Kidney (tissue), 14 donors: ENCODE data around the gene SOCS3. TPM values are rescaled to one million over a fixed set of nuclear protein-coding genes. Genes with fewer than 3 reads are reported as not detected.
A peak's percentile ranks its signal among the peaks of the same experiment; 100 is the strongest.

Experiments used
- DNase-seq, 5 donors: peaks; one replicate each; pipeline ENCODE4 v3.0.0-alpha.2; 2013 to 2020
- FAIRE-seq: peaks from 2 replicates; lab custom pipeline; 2012; peaks lifted over from hg19 to GRCh38; lab: Jason Lieb, UNC
- H3K27ac ChIP-seq, 2 donors: one replicate each; pipeline ENCODE4 v1.7.0; 2013; ENCODE audit warnings: low read depth in 2 of 2, low read length in 2 of 2, inconsistent platforms in 1 of 2
- H3K27me3 ChIP-seq: one replicate; pipeline ENCODE4 v1.7.1; 2013; ENCODE audit warnings: low read length, inconsistent platforms; ENCODE audit not compliant: control insufficient read depth, insufficient read depth
- H3K36me3 ChIP-seq, 3 donors: one replicate each; pipeline versions ENCODE4 v1.7.0 to v1.7.1; 2013; ENCODE audit warnings: low read length in 3 of 3, control low read depth in 1 of 3, inconsistent platforms in 1 of 3; ENCODE audit not compliant: insufficient read depth in 3 of 3, control insufficient read depth in 2 of 3
- H3K4me1 ChIP-seq, 3 donors: one replicate each; pipeline versions ENCODE4 v1.7.0 to v1.7.1; 2013; ENCODE audit warnings: low read length in 3 of 3, inconsistent platforms in 1 of 3, low read depth in 1 of 3; ENCODE audit not compliant: control insufficient read depth in 2 of 3, insufficient read depth in 2 of 3
- H3K4me3 ChIP-seq, 3 donors: one replicate each; pipeline versions ENCODE4 v1.7.0 to v1.8.1; 2013; ENCODE audit warnings: low read length in 3 of 3, control low read depth in 1 of 3, inconsistent platforms in 1 of 3
- H3K9ac ChIP-seq, 3 donors: one replicate each; pipeline versions ENCODE4 v1.7.0 to v1.7.1; 2013; ENCODE audit warnings: low read length in 3 of 3, control low read depth in 1 of 3, inconsistent platforms in 1 of 3
- H3K9me3 ChIP-seq, 3 donors: one replicate each; pipeline versions ENCODE4 v1.7.0 to v1.7.1; 2013; ENCODE audit warnings: low read length in 3 of 3, control low read depth in 1 of 3, inconsistent platforms in 1 of 3; ENCODE audit not compliant: control insufficient read depth in 2 of 3, insufficient read depth in 1 of 3
- CTCF ChIP-seq: IDR thresholded peaks from 3 replicates; pipeline ENCODE4 v1.5.1; 2012; ENCODE audit warnings: mild to moderate bottlenecking, moderate library complexity, borderline replicate concordance; ENCODE audit not compliant: insufficient read depth; ENCODE audit errors: extremely low read depth
- intact Hi-C: fragments of 100-400 bp; cut with DNase I; formaldehyde crosslinking; loops from one replicate; pipeline ENCODE4 v1.11.1; 2022
- polyA plus RNA-seq: library from polyadenylated mRNA; stranded (reverse); fragments of 350-450 nt; fragmentation: Illumina TruSeq; extraction: RNeasy Lipid Tissue Mini Kit (QIAGEN cat#74804); gene quantifications from one replicate; pipeline ENCODE4 v1.2.3, GENCODE V29; 2014; ENCODE audit warnings: low read depth, low replicate concordance; ENCODE audit not compliant: insufficient read depth
- total RNA-seq: library from RNA; stranded (reverse); fragmentation: NEBNext Ultra II Directional; extraction: Animal tissue kit (Norgen Biotek cat#: 25700); gene quantifications from one replicate; pipeline ENCODE4 v1.2.1, GENCODE V29; 2021
- donor health status: control.
- donor health status: control.
- donor health status: control.
- donor health status: control.
- donor health status: control.
- donor health status: DM: yes; HTN: yes; CAD: no.
- donor health status: Normal renal cell carcinoma (clear cell type).

The SOCS3 gene
- total and polyA plus RNA-seq, 2 donors from 2014 or later: 31.2 to 110 TPM

GRCh38 chr17:78374631-78375274 lies 14.9 kb upstream of the SOCS3 start:
- intact Hi-C loops: no loop called here
- H3K9me3 ChIP-seq: no peaks in the 10 kb centered on the region
- H3K36me3 ChIP-seq: no peaks in the 10 kb centered on the region
- no peak for TF ChIP-seq CTCF
- DNase-seq (peak in 3 of 5 donors; percentile 61 to 82 (median 78)), FAIRE-seq (no peak)
- H3K9ac ChIP-seq: no peak overlapping the region
- peak overlapping the region in 1 of 2 donors; percentile 52 for H3K27ac ChIP-seq
- no peak overlapping the region for H3K4me3 ChIP-seq
- peaks cover 0 to 7% (median 4%) of the 10 kb centered on the region in 3 donors for H3K4me1 ChIP-seq
- no peaks in the 10 kb centered on the region for H3K27me3 ChIP-seq

- H3K4me1 ChIP-seq: peaks cover 0 to 6% (median 2%) of the 10 kb centered on the region in 3 donors
- FAIRE-seq (no peak), DNase-seq (no peak)
- H3K27ac ChIP-seq: no peak overlapping the region
- no peaks in the 10 kb centered on the region for H3K36me3 ChIP-seq
- intact Hi-C loops: no loop called here
- H3K9me3 ChIP-seq: no peaks in the 10 kb centered on the region
- H3K27me3 ChIP-seq: no peaks in the 10 kb centered on the region
- TF ChIP-seq CTCF: no peak
- H3K4me3 ChIP-seq: no peak overlapping the region
- no peak overlapping the region for H3K9ac ChIP-seq
Measured at GRCh38 chr17:78374189-78374588, 14.3 kb upstream of the SOCS3 start.

- H3K27ac ChIP-seq: no peak overlapping the region
- no peaks in the 10 kb centered on the region for H3K9me3 ChIP-seq
- no peak overlapping the region for H3K4me3 ChIP-seq
- DNase-seq (no peak), FAIRE-seq (no peak)
- no peak overlapping the region for H3K9ac ChIP-seq
- intact Hi-C loops: no loop called here
- TF ChIP-seq CTCF: no peak
- H3K36me3 ChIP-seq: no peaks in the 10 kb centered on the region
- no peaks in the 10 kb centered on the region for H3K27me3 ChIP-seq
- H3K4me1 ChIP-seq: no peaks in the 10 kb centered on the region
Measured at GRCh38 chr17:78372841-78373240, 13.0 kb upstream of the SOCS3 start.

GRCh38 chr17:78371056-78371455 lies 11.2 kb upstream of the SOCS3 start:
- Histone ChIP-seq H3K4me3 (no peak overlapping the region), H3K4me1 (peaks cover 2 to 6% (median 4%) of the 10 kb centered on the region in 3 donors), H3K27ac (no peak overlapping the region), H3K9ac (no peak overlapping the region), H3K36me3 (no peaks in the 10 kb centered on the region), H3K27me3 (no peaks in the 10 kb centered on the region), H3K9me3 (no peaks in the 10 kb centered on the region)
- intact Hi-C loops: no loop called here
- DNase-seq (no peak), FAIRE-seq (no peak)
- TF ChIP-seq CTCF: no peak
